Spinal cord (tissue), 10 donors: ENCODE measurements around the gene IFNG-AS1. TPM values are rescaled to one million over a fixed set of nuclear protein-coding genes. Genes with fewer than 3 reads are reported as not detected.
A peak's percentile ranks its signal among the peaks of the same experiment; 100 is the strongest.

Experiments used
- DNase-seq, 6 donors: peaks; one replicate each; pipeline versions ENCODE4 v3.0.0 to v3.0.0-alpha.2; 2013 to 2015; ENCODE audit warnings: low spot score in 6 of 6, low read depth in 4 of 6
- H3K27ac ChIP-seq: one replicate; pipeline ENCODE4 v1.5.1; 2013; ENCODE audit warnings: low read depth, low read length, control low read depth
- H3K27me3 ChIP-seq: one replicate; pipeline ENCODE4 v1.6.1; 2013; ENCODE audit warnings: low read length; ENCODE audit not compliant: control insufficient read depth, insufficient read depth
- H3K36me3 ChIP-seq: one replicate; pipeline ENCODE4 v1.6.1; 2013; ENCODE audit warnings: low read length; ENCODE audit not compliant: control insufficient read depth, insufficient read depth
- H3K4me1 ChIP-seq: one replicate; pipeline ENCODE4 v1.6.1; 2013; ENCODE audit warnings: low read length; ENCODE audit not compliant: control insufficient read depth, insufficient read depth
- H3K4me3 ChIP-seq: one replicate; pipeline ENCODE4 v1.5.1; 2013; ENCODE audit warnings: low read depth, low read length, control low read depth
- H3K9me3 ChIP-seq: one replicate; pipeline ENCODE4 v1.6.1; 2013; ENCODE audit warnings: low read length; ENCODE audit not compliant: control insufficient read depth, insufficient read depth
- WGBS: methylation state at CpG from one replicate; pipeline ENCODE4 v1.1.5; 2013; ENCODE audit warnings: missing lambda C conversion rate; ENCODE audit not compliant: insufficient coverage; 5-methylcytosine and 5-hydroxymethylcytosine counted together
- long read RNA-seq, 4 donors: transcript quantifications; one replicate each; lab custom pipeline, GENCODE V29; 2026
- polyA plus RNA-seq, 2 donors: library from polyadenylated mRNA; unstranded; fragments of 120-200 nt; gene quantifications; one replicate each; pipeline ENCODE4 v1.2.1, GENCODE V29; 2013; ENCODE audit not compliant: insufficient read length in 2 of 2
- total RNA-seq, 2 donors: library from RNA; depleted of rRNA in 1 of 2; stranded (reverse); fragments of 120-200 nt in 1 of 2; fragments of >200 nt in 1 of 2; gene quantifications; one replicate each; pipeline versions ENCODE4 v1.2.3 to v1.2.4, GENCODE V29; 2013 to 2014
- donor health status: healthy.

The IFNG-AS1 gene
- under 1 TPM; 0.10 to 0.22 TPM for total RNA-seq
- under 1 TPM in 1 of 2 donors, not detected in 1; 0.18 TPM for polyA plus RNA-seq
- long read RNA-seq, donor 1, result 0 reads
- long read RNA-seq, donor 2, result 0 reads
- long read RNA-seq, donor 3, result 0 reads
- long read RNA-seq, donor 4, result 0 reads

GRCh38 chr12:67989184-67989920 is at the start of gene IFNG-AS1:
IFNG-AS1 (plus strand) TSS chr12:67989447.
- no peaks in the 10 kb centered on the region for H3K36me3 ChIP-seq
- H3K4me1 ChIP-seq, result no peaks in the 10 kb centered on the region
- no peaks in the 10 kb centered on the region for H3K9me3 ChIP-seq
- no peaks in the 10 kb centered on the region for H3K27me3 ChIP-seq
- WGBS, result 80% methylated on average over 4 of the region's 7 CpGs
- H3K4me3 ChIP-seq, result no peak within 1 kb of the TSS
- no peak for DNase-seq
- no peak within 1 kb of the TSS for H3K27ac ChIP-seq

- Histone ChIP-seq H3K9me3 (no peaks in the 10 kb centered on the region), H3K36me3 (no peaks in the 10 kb centered on the region), H3K4me3 (no peak overlapping the region), H3K27me3 (no peaks in the 10 kb centered on the region), H3K27ac (no peak overlapping the region), H3K4me1 (no peaks in the 10 kb centered on the region)
- WGBS, result no CpG with 5 or more reads among the region's 2 CpGs
- DNase-seq, result no peak
Measured at GRCh38 chr12:67939611-67940010, 49.6 kb upstream of the IFNG-AS1 start.

- 68% methylated on average over 2 of the region's 3 CpGs for WGBS
- H3K4me3 ChIP-seq, result no peak overlapping the region
- no peak overlapping the region for H3K27ac ChIP-seq
- H3K27me3 ChIP-seq, result no peaks in the 10 kb centered on the region
- no peaks in the 10 kb centered on the region for H3K9me3 ChIP-seq
- no peak for DNase-seq
- H3K36me3 ChIP-seq, result no peaks in the 10 kb centered on the region
- H3K4me1 ChIP-seq, result no peaks in the 10 kb centered on the region
Measured at GRCh38 chr12:67940780-67941243, 48.4 kb upstream of the IFNG-AS1 start.

GRCh38 chr12:67942724-67943123 is 46.5 kb upstream of the IFNG-AS1 start:
- no peak overlapping the region for H3K27ac ChIP-seq
- H3K9me3 ChIP-seq, result no peaks in the 10 kb centered on the region
- H3K4me3 ChIP-seq, result no peak overlapping the region
- H3K4me1 ChIP-seq, result no peaks in the 10 kb centered on the region
- no peaks in the 10 kb centered on the region for H3K27me3 ChIP-seq
- no CpG with 5 or more reads among the region's 3 CpGs for WGBS
- no peaks in the 10 kb centered on the region for H3K36me3 ChIP-seq
- DNase-seq, result peak in 1 of 6 donors; percentile 22

GRCh38 chr12:67943141-67943892 is 45.9 kb upstream of the IFNG-AS1 start:
- peak; percentile 48 to 96 (median 76) for DNase-seq
- H3K4me3 ChIP-seq, result no peak overlapping the region
- no peaks in the 10 kb centered on the region for H3K36me3 ChIP-seq
- H3K4me1 ChIP-seq, result no peaks in the 10 kb centered on the region
- H3K27ac ChIP-seq, result no peak overlapping the region
- WGBS, result no CpG with 5 or more reads among the region's 5 CpGs
- no peaks in the 10 kb centered on the region for H3K27me3 ChIP-seq
- no peaks in the 10 kb centered on the region for H3K9me3 ChIP-seq

GRCh38 chr12:67944093-67944492 is 45.2 kb upstream of the IFNG-AS1 start:
- Histone ChIP-seq H3K4me3 (no peak overlapping the region), H3K9me3 (no peaks in the 10 kb centered on the region), H3K36me3 (no peaks in the 10 kb centered on the region), H3K27me3 (no peaks in the 10 kb centered on the region), H3K4me1 (no peaks in the 10 kb centered on the region), H3K27ac (no peak overlapping the region)
- DNase-seq, result no peak
- WGBS, result 89% methylated on average over 2 of the region's 5 CpGs

- WGBS, result 100% methylated on average over 2 of the region's 2 CpGs
- no peaks in the 10 kb centered on the region for H3K27me3 ChIP-seq
- no peak overlapping the region for H3K27ac ChIP-seq
- peaks cover 4% of the 10 kb centered on the region for H3K4me1 ChIP-seq
- H3K36me3 ChIP-seq, result no peaks in the 10 kb centered on the region
- no peak overlapping the region for H3K4me3 ChIP-seq
- H3K9me3 ChIP-seq, result no peaks in the 10 kb centered on the region
- no peak for DNase-seq
Measured at GRCh38 chr12:67952787-67953186, 36.5 kb upstream of the IFNG-AS1 start.

GRCh38 chr12:67957383-67957782 is 31.9 kb upstream of the IFNG-AS1 start:
- 58% methylated on average over 2 of the region's 4 CpGs for WGBS
- Histone ChIP-seq H3K9me3 (no peaks in the 10 kb centered on the region), H3K27ac (no peak overlapping the region), H3K36me3 (no peaks in the 10 kb centered on the region), H3K4me1 (peaks cover 4% of the 10 kb centered on the region), H3K27me3 (no peaks in the 10 kb centered on the region), H3K4me3 (no peak overlapping the region)
- peak in 1 of 6 donors; percentile 20 for DNase-seq

- no peaks in the 10 kb centered on the region for H3K9me3 ChIP-seq
- no peak overlapping the region for H3K27ac ChIP-seq
- DNase-seq, result no peak
- no peak overlapping the region for H3K4me3 ChIP-seq
- no peaks in the 10 kb centered on the region for H3K27me3 ChIP-seq
- WGBS, result 71% methylated on average over 2 of the region's 4 CpGs
- H3K36me3 ChIP-seq, result no peaks in the 10 kb centered on the region
- peaks cover 4% of the 10 kb centered on the region for H3K4me1 ChIP-seq
Measured at GRCh38 chr12:67958187-67958586, 31.1 kb upstream of the IFNG-AS1 start.
